SK-N-SH (cell line): ENCODE data around the gene COMMD7. TPM values are rescaled to one million over a fixed set of nuclear protein-coding genes. Genes with fewer than 3 reads are reported as not detected.

Source experiments
- CTCF ChIA-PET: fragments of 300-600, 350-600 bp; formaldehyde crosslinking; extraction: SDS; loops from one replicate; lab custom pipeline; 2021; lab: Yijun Ruan, JAX
- POLR2A ChIA-PET: fragments of 350-600 bp; sonication (Branson Sonifier 250); formaldehyde crosslinking; extraction: SDS; loops from one replicate; lab custom pipeline; 2020; ENCODE audit warnings: antibody characterized with exemption, inconsistent platforms; lab: Yijun Ruan, JAX
- DNase-seq: peaks from one replicate; pipeline ENCODE4 v3.0.0; 2012
- H2AFZ ChIP-seq: fragments of 200-600 bp; sonication (generic); 2 replicates; pipeline ENCODE4 v1.8.1; 2016; ENCODE audit warnings: antibody characterized with exemption, mild to moderate bottlenecking, low read depth
- H3F3A ChIP-seq: fragments of 200-600 bp; sonication (generic); replicated peaks from 2 replicates; pipeline ENCODE3; 2016; ENCODE audit warnings: antibody characterized with exemption, mild to moderate bottlenecking; ENCODE audit not compliant: insufficient read depth
- H3K27ac ChIP-seq, 2 experiments: fragments of 200-500 bp in 1 of 2; fragments of 200-600 bp in 1 of 2; sonication (Bioruptor generic) in 1 of 2; sonication (generic), shearing (Covaris generic) in 1 of 2; 2 replicates each; pipeline versions ENCODE4 v1.5.1 to v1.6.1; 2014 to 2016; ENCODE audit warnings: low read depth in 2 of 2, inconsistent platforms in 1 of 2, low read length in 1 of 2, mild to moderate bottlenecking in 1 of 2, mixed read lengths in 1 of 2
- H3K27me3 ChIP-seq: fragments of 200-600 bp; sonication (generic), shearing (Covaris generic); 2 replicates; pipeline ENCODE4 v1.6.1; 2016; ENCODE audit warnings: mixed run types; ENCODE audit not compliant: insufficient read depth
- H3K36me3 ChIP-seq, 2 experiments: fragments of 200-500 bp in 1 of 2; fragments of 200-600 bp in 1 of 2; sonication (Bioruptor generic) in 1 of 2; sonication (generic) in 1 of 2; replicated peaks in 1 of 2; 2 replicates each; pipeline versions ENCODE3 to v1.5.1; 2014 to 2016; ENCODE audit warnings: low read length in 1 of 2, mild to moderate bottlenecking in 1 of 2; ENCODE audit not compliant: insufficient read depth in 2 of 2, control insufficient read depth in 1 of 2
- H3K4me1 ChIP-seq, 2 experiments: fragments of 200-500 bp in 1 of 2; fragments of 200-600 bp in 1 of 2; sonication (Bioruptor generic) in 1 of 2; sonication (generic), shearing (Covaris generic) in 1 of 2; 2 replicates each; pipeline versions ENCODE4 v1.5.1 to v1.6.1; 2014 to 2016; ENCODE audit warnings: low read depth in 1 of 2, low read length in 1 of 2, mixed run types in 1 of 2; ENCODE audit not compliant: insufficient read depth in 2 of 2, control insufficient read depth in 1 of 2
- H3K4me2 ChIP-seq: fragments of 200-600 bp; sonication (generic), shearing (Covaris generic); 2 replicates; pipeline ENCODE4 v1.6.1; 2017; ENCODE audit warnings: mixed run types
- H3K4me3 ChIP-seq, 2 experiments: fragments of 200-500 bp in 1 of 2; fragments of 200-600 bp in 1 of 2; sonication (Bioruptor generic) in 1 of 2; sonication (generic), shearing (Covaris generic) in 1 of 2; 2 replicates each; pipeline versions ENCODE4 v1.5.1 to v1.8.1; 2014 to 2016; ENCODE audit warnings: low read depth in 2 of 2, inconsistent platforms in 1 of 2, low read length in 1 of 2, mild to moderate bottlenecking in 1 of 2, mixed read lengths in 1 of 2, moderate library complexity in 1 of 2
- H3K79me2 ChIP-seq: fragments of 200-600 bp; sonication (generic); 2 replicates; pipeline ENCODE4 v1.8.1; 2017; ENCODE audit warnings: mild to moderate bottlenecking; ENCODE audit not compliant: insufficient read depth
- H3K9ac ChIP-seq: fragments of 200-600 bp; sonication (generic); 2 replicates; pipeline ENCODE4 v1.6.1; 2017; ENCODE audit warnings: mixed run types
- H3K9me2 ChIP-seq: fragments of 200-600 bp; sonication (generic); 2 replicates; pipeline ENCODE4 v1.6.1; 2017; ENCODE audit warnings: mixed run types
- H3K9me3 ChIP-seq: fragments of 200-600 bp; sonication (generic); 2 replicates; pipeline ENCODE4 v1.6.1; 2017; ENCODE audit warnings: mixed run types, mild to moderate bottlenecking, moderate library complexity
- H4K20me1 ChIP-seq: fragments of 200-600 bp; sonication (generic); 2 replicates; pipeline ENCODE4 v1.6.1; 2017; ENCODE audit warnings: mild to moderate bottlenecking, mixed run types; ENCODE audit not compliant: insufficient read depth
- EP300 ChIP-seq, 2 experiments: IDR thresholded peaks; 2 replicates each; pipeline versions ENCODE4 v1.4.0 to v1.6.1; 2012; ENCODE audit warnings: borderline replicate concordance in 1 of 2, low read depth in 1 of 2, low read length in 1 of 2
- FOSL2 ChIP-seq: IDR thresholded peaks from 2 replicates; pipeline ENCODE4 v1.4.0; 2012; ENCODE audit warnings: low read depth, mild to moderate bottlenecking, moderate library complexity, borderline replicate concordance
- GATA2 ChIP-seq: sonication (generic); formaldehyde crosslinking; IDR thresholded peaks from 2 replicates; pipeline ENCODE4 v1.5.0; 2020; ENCODE audit warnings: mild to moderate bottlenecking, missing genetic modification reagents
- JUND ChIP-seq: IDR thresholded peaks from 2 replicates; pipeline ENCODE4 v1.4.0; 2012
- POLR2AphosphoS5 ChIP-seq: IDR thresholded peaks from 2 replicates; pipeline ENCODE4 v1.6.1; 2012; ENCODE audit warnings: low read depth, low read length
- RCOR1 ChIP-seq: fragments of 150-350 bp; IDR thresholded peaks from 2 replicates; pipeline ENCODE4 v1.6.1; 2017; ENCODE audit warnings: antibody characterized with exemption, low read length
- SMC3 ChIP-seq: IDR thresholded peaks from 2 replicates; pipeline ENCODE4 v1.6.1; 2012; ENCODE audit warnings: low read depth, low read length, improper control_type of control experiment
- TAF1 ChIP-seq: IDR thresholded peaks from 2 replicates; pipeline ENCODE4 v1.6.1; 2012; ENCODE audit warnings: low read depth, mild to moderate bottlenecking, low read length, moderate library complexity, borderline replicate concordance
- WGBS: methylation state at CpG from one replicate; pipeline ENCODE4 v1.1.6; 2017; ENCODE audit warnings: low lambda C conversion rate; 5-methylcytosine and 5-hydroxymethylcytosine counted together
- polyA plus RNA-seq, 3 experiments: library from polyadenylated mRNA; depleted of rRNA; stranded (reverse); fragments of >200 nt; gene quantifications; 2 replicates each; pipeline ENCODE4 v1.2.3, GENCODE V29; 2012
- TF ChIP-seq, protein P1 (sequence below): IDR thresholded peaks from 2 replicates; pipeline ENCODE4 v1.4.0; 2012; ENCODE audit warnings: low read depth, borderline replicate concordance

The COMMD7 gene
- polyA plus RNA-seq, 1 of the 3 experiments (the other 2 are of a cell fraction): 38.0 TPM

DNA sequence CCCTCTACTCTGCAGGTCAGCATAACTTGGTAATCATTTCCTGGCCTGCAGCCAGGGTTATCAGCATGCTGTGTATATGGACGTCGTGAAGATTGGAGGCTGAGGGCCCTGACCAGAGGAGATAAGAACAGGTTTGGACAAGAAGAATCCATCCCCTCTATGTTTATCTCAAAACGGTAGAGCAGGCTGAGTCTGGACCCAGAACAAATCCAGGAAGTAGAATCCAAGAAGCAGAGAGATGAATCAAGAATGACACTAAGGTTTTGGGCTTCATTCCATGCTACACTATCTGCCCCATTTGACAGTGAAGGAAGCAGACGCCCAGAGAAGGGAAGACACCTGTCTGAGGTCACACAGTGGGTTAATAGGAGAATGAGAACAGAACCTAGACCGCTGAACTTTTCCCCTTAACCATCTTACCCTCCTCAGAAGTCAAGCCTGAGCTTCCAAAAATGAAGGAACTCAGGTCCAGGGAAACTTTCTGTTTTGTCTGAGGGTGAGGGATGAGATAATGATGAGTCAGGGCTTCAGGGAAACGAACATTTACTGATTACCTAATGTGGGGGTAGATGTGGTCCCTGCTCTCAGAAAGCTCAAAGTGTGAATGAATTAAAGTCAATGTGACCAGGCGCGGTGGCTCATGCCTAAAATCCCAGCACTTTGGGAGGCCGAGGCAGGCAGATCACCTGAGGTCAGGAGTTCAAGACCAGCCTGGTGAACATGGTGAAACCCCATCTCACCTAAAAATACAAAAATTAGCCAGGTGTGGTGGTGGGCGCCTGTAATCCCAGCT is 9.4 kb upstream of the COMMD7 start:
- peak overlapping the region in 1 of 2 experiments; percentile 63; a peak in 2 of 4 replicates for H3K27ac ChIP-seq
- CTCF ChIA-PET: interaction anchor here (1.3 kb wide), 1 partner anchor 100 kb away, joined by 3 read pairs; no protein-coding TSS in a partner anchor

DNA sequence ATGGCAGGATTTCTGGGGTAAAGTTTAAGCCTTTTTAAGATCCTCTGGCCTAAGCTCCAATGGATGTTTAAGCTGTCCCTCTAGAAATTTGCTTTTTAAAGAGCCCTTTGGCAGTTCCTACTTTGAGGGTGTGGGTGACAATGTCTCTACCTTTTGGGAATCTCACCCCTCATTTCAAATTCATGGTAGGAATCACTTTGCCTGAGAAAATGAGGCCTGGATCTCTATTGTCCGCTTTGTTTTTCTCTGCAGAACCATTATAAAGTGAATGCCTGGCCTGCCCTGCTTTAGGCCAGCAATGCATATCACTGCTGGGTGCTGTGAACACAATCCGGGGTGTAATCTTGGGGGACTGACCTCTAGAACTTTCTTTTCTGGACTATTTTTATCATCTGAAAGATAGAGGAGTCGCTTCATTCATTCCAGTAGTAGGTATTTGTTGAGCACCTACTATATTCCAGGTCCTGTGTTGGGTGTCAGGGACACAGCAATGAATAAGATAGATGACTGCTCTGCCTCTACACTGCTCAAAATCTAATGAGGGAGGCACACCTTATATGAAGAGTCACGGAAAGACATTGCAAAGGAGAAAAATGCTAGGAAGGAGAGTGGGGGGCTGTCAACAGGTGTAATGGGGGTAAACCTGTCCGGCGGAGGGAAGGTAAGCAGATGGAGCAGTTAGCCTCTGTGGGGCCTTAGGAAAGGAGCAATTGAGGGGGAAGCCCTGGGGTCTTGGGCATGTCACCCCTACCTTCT is 8.6 kb upstream of the COMMD7 start:
- no peak overlapping the region for H3K9ac ChIP-seq
- ChIA-PET CTCF (no interaction called here), POLR2A (no interaction called here)
- no peaks in the 10 kb centered on the region for H3K36me3 ChIP-seq
- no peaks in the 10 kb centered on the region for H4K20me1 ChIP-seq
- H3K79me2 ChIP-seq: no peaks in the 10 kb centered on the region
- TF ChIP-seq POLR2AphosphoS5 (no peak), GATA2 (no peak), TAF1 (no peak), RCOR1 (no peak)
- TF ChIP-seq, protein P1, sequence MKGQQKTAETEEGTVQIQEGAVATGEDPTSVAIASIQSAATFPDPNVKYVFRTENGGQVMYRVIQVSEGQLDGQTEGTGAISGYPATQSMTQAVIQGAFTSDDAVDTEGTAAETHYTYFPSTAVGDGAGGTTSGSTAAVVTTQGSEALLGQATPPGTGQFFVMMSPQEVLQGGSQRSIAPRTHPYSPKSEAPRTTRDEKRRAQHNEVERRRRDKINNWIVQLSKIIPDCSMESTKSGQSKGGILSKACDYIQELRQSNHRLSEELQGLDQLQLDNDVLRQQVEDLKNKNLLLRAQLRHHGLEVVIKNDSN: no peak
- no peaks in the 10 kb centered on the region for H3K27me3 ChIP-seq
- no peaks in the 10 kb centered on the region for H3K9me3 ChIP-seq
- peak overlapping the region; percentile 74; the same call in 1 of the 2 replicates for H2AFZ ChIP-seq
- peak overlapping the region; percentile 49; the same call in 1 of the 2 replicates for H3K4me2 ChIP-seq
- H3F3A ChIP-seq: peaks cover 28% of the 10 kb centered on the region
- no peak overlapping the region for H3K4me3 ChIP-seq
- DNase-seq: no peak
- 93% methylated on average over 6 of the region's 6 CpGs for WGBS
- peaks cover 0 to 26% of the 10 kb centered on the region in 2 experiments; a peak in 2 of 4 replicates for H3K4me1 ChIP-seq
- H3K27ac ChIP-seq: peak overlapping the region in 1 of 2 experiments; percentile 63; a peak in 2 of 4 replicates
- no peaks in the 10 kb centered on the region for H3K9me2 ChIP-seq

More for the DNA sequence above, 9.4 kb upstream of the COMMD7 start:
- Histone ChIP-seq H3K9ac (0 out of 2 replicates have a peak overlapping the region, but pooled peaks have one; percentile 24), H3K36me3 (no peaks in the 10 kb centered on the region), H3K4me1 (peaks cover 0 to 26% of the 10 kb centered on the region in 2 experiments; a peak in 2 of 4 replicates), H3K9me3 (no peaks in the 10 kb centered on the region), H3K79me2 (no peaks in the 10 kb centered on the region), H3K4me2 (peak overlapping the region; percentile 49; the same call in 1 of the 2 replicates), H3K27me3 (no peaks in the 10 kb centered on the region), H2AFZ (peak overlapping the region; percentile 74; the same call in 1 of the 2 replicates), H3K9me2 (no peaks in the 10 kb centered on the region), H3K4me3 (no peak overlapping the region), H4K20me1 (no peaks in the 10 kb centered on the region), H3F3A (peaks cover 31% of the 10 kb centered on the region)
- no peak for DNase-seq
- POLR2A ChIA-PET: no interaction called here
- WGBS: 53% methylated on average over 10 of the region's 10 CpGs
- TF ChIP-seq JUND: peak; percentile 46
- TF ChIP-seq SMC3: no peak
- peak; percentile 50; the same call in 1 of the 2 replicates for TF ChIP-seq FOSL2
- TF ChIP-seq EP300 (IDR thresholded peaks at IDR 0.05; ENCODE audit: borderline replicate concordance in 1 of 2, low read depth in 1 of 2, low read length in 1 of 2): peak in 1 of 2 experiments; percentile 35; a peak in 1 of 4 replicates
